Measurements from ENCODE around the gene PDLIM7.

Gene PDLIM7

DNA sequence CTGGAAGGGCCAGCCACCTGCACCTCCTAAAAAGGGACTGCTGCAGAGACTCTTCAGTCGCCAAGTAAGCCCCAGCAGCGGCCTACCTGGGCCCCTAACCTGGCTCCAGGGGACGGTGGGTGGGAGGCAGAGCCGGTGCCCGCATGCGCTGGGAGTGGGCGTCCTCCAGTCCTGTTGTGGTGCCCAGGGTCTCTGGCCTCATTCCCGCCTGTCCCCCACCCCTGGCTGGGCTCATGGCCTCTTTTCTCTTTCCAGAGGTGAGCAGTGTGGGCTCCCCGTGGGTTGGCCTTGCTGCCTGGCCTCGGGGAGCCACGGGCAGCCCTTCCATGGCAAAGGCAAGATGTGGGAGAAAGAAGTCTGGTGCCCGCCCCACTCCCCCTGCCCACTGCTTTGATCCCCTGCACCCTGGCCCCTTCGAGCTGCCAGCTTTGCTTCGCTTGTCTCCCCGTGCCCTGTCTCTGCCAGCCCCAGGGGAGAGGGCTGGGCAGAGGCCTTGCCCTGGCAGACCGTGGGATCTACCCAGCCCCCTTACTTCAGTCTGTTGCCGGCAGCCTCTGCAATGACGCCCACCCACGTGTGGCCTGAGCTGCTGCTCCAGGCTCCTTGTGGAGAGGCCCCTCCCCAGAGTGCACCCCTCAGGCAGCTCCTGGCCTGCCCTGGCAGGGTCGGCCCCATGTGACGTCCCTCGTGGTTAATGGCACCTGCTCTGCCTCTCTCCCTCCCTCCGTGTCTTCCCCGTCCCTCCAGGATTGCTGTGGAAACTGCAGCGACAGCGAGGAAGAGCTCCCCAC, 56.2 kb downstream of the PDLIM7 start:
- in situ Hi-C loops (cut with HindIII; ENCODE audit: low pct_ligation_motif_present, low pct_unique_long_range_greater_than_20kb, low sequenced_read_pairs) = no loop called here
- DNase-seq = no peak

DNA sequence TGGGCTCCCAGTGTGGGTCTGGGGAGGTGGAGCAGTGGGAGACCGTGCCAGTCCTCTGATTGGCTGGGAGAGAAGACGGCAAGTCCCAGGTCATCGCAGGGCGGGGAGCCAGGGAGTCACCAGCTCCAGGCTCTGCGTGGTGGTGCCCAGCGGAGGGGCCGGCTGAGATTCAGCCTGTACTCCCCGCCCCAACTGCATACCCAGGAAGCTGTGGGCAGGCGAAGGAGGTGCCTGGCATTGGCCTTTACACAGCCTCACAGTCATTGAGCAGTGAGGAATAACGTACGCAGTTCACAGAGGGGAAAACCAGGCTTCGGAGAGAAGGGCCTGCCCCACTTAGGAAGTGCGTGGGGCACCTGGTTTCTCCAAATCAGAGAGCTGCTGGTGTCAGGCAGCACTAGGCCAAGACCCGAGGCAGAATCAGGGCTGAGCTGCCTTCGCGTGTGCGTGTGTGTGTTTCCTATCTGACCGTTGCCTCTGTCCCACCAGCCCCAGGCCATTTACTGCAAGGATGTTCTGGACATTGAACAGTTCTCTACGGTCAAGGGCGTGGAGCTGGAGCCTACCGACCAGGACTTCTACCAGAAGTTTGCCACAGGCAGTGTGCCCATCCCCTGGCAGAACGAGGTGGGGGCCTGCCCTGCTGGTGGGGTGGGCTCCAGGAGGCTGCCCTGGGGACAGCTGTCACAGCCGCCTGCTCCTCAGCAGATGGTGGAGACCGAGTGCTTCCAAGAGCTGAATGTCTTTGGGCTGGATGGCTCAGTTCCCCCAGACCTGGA, 57.0 kb downstream of the PDLIM7 start:
- DNase-seq = no peak
- in situ Hi-C loops (cut with HindIII; ENCODE audit: low pct_ligation_motif_present, low pct_unique_long_range_greater_than_20kb, low sequenced_read_pairs) = no loop called here

DNA sequence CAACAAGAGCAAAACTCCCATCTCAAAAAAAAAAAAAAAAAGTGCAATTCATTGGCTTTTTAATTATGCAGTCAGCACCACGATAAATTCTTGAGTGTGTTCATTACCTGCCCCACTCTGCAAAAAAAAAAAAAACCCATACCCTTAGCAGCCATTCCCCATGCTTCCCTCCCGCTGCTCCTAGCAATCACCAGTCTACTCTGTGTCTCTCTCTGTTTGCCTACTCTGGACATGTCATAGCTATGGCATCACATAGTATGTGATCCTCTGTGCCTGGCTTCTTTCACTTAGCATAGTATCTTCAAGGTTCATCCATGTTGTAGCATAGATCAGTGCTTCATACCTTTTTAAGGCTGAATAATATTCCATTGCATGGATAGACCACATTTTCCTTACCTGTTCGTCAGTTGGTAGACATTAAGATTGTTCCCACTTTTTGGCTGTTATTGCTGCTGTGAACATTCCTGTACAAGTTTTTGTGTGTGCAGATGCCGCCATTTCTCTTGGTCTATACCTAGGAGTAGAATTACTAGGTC, 57.8 kb downstream of the PDLIM7 start:
- in situ Hi-C loops (cut with HindIII; ENCODE audit: low pct_ligation_motif_present, low pct_unique_long_range_greater_than_20kb, low sequenced_read_pairs) = no loop called here

DNA sequence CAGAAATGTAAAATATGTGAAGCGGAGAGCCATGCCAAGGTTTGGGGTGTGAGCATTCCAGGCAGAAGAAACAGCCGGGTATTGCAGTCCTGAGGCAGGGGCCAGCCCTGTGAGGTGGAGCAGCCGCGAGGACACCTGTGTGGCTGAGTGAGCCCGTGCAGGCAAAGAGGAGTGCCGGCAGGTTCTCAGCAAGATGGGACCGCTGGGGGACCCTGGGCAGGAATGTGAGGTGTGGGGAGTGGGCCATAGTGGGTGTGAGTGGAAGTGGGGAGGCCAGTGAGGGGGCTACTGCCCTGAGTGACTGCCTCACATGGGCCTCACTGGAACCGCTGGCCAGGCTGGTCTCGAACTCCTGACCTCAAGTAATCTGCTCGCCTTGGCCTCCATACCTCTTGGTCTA, 58.9 kb downstream of the PDLIM7 start:
- in situ Hi-C loops (cut with HindIII; ENCODE audit: low pct_ligation_motif_present, low pct_unique_long_range_greater_than_20kb, low sequenced_read_pairs) = no loop called here
- no peak for DNase-seq

More for the DNA sequence above, 57.8 kb downstream of the PDLIM7 start:
- DNase-seq = no peak

DNA sequence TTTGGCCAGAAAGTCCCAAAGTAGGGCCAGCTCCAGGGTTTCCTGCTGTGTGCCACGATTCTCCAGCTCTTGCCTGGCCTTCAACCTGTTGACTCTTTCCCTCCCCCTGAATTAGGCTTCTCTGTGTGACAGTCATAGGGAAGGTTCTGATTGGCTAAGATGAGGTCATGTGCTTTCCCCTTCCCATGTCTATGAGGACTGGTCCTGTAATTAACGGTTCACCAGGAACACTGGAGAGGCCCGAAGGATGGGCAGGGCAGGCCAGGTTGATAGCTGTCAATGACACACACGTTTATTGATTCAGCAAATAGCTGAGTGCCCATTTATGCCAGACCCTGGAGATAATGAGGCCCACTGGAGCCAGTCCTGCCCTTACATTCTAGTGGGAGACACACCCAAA, 59.8 kb downstream of the PDLIM7 start:
- in situ Hi-C loops (cut with HindIII; ENCODE audit: low pct_ligation_motif_present, low pct_unique_long_range_greater_than_20kb, low sequenced_read_pairs) = no loop called here
- DNase-seq = no peak

DNA sequence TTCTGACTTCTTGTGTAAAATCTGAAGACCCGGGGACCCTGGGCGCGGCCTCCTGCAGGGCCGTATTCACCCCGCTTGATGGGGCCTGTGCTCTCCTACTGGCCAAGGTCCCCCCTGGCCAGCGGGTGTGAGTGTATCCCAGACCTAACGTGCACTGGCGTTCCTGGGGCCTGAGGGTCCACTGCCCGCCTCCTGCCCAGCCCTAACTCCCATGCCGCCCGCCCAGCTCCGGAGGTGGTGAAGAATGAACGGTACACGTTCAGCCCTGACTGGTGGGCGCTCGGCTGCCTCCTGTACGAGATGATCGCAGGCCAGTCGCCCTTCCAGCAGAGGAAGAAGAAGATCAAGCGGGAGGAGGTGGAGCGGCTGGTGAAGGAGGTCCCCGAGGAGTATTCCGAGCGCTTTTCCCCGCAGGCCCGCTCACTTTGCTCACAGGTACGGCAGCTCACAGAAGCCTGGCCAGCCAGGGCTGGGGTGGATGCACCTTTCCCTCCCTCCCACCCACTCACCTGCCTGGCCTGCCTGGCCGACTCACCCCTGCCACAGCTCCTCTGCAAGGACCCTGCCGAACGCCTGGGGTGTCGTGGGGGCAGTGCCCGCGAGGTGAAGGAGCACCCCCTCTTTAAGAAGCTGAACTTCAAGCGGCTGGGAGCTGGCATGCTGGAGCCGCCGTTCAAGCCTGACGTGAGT, 61.4 kb downstream of the PDLIM7 start:
- in situ Hi-C loops (cut with HindIII; ENCODE audit: low pct_ligation_motif_present, low pct_unique_long_range_greater_than_20kb, low sequenced_read_pairs) = no loop called here
- no peak for DNase-seq

DNA sequence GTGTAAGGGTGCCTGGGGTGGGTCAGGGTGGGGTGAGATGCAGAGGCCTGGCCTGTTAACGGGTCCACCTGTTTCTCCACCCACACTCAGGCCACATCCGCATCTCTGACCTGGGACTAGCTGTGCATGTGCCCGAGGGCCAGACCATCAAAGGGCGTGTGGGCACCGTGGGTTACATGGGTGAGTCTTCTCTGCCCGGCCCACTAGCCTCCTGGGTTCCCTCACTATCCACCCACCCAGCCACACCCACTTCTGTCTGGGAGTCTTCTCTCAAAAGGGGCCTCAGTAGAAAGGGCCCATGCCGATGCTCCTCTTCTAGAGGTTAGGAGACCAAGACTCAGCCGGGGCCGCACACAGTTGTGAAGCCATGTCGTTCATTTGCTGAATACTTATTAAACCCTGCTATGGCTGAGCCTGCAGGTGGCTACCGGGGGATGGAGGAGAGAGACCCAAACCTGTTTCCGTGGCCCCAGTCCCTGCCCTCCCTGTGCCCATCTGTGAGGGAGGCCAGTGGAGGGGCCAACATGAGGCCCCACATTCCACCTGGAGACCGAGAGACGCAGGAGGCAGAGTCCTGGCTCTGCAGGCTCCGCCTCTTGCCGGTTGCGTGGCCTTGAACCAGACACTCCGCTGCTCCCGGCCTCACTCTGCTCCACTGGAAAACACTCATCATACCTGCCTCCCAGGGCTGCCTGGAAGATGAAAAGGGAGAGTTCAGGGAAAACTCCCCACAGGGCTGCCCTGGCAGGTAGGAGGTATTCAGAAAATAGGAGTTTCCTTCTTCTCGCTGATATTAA, 62.3 kb downstream of the PDLIM7 start:
- no peak for DNase-seq
- in situ Hi-C loops (cut with HindIII; ENCODE audit: low pct_ligation_motif_present, low pct_unique_long_range_greater_than_20kb, low sequenced_read_pairs) = no loop called here

DNA sequence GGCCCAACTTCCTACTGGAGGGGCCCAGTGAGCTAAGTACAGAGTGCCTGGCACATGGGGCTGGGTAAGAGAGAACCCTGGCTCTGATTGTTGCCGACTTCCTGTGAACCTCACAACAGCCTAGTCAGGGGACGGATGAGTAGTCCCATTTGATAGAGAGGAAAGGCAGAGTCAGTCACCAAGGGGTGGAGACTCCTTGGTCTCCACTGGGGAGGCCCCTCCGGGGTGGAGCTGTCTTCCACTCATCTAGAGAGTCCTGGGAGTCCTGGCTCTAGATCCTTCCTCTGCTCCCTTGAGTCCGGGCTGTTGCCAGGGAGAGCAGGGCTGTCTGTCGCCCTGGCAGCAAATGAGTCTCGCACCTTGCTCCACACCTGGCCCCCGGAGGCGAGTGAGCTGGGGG, 63.0 kb downstream of the PDLIM7 start:
- DNase-seq = no peak
- in situ Hi-C loops (cut with HindIII; ENCODE audit: low pct_ligation_motif_present, low pct_unique_long_range_greater_than_20kb, low sequenced_read_pairs) = no loop called here

DNA sequence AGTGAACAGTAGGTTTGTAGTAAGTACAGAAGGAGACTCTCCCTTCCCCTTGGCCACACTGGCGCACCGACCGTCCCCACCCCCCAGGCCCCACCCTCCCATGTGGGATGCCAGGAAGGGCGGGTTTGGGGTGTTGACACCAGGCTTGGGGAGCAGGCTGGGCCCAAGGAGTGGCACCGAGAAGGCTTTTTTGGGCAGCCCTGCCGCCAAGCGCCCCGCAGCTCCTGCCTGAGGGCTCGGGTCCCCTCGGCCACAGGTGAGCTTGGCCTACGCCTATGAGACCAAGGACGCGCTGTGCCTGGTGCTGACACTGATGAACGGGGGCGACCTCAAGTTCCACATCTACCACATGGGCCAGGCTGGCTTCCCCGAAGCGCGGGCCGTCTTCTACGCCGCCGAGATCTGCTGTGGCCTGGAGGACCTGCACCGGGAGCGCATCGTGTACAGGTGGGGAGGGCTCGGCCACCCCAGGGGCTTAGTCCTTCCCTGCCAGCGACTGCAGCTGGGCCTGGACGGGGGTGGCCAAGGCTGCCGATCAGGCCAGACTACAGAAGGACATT, 63.7 kb downstream of the PDLIM7 start:
- no peak for DNase-seq
- in situ Hi-C loops (cut with HindIII; ENCODE audit: low pct_ligation_motif_present, low pct_unique_long_range_greater_than_20kb, low sequenced_read_pairs) = no loop called here

Measured in ACHN (cell line).